OCI-LY1 (cell line): Measurements from ENCODE around the gene NPTX2.

Source experiments
- H2AFZ ChIP-seq: fragments of 200-600 bp; sonication (generic), shearing (Covaris generic); 2 replicates; pipeline ENCODE4 v1.6.0; 2014; ENCODE audit warnings: antibody characterized with exemption, mild to moderate bottlenecking, low read length
- H3F3A ChIP-seq: fragments of 200-600 bp; sonication (generic), shearing (Covaris generic); 2 replicates; pipeline ENCODE4 v1.6.0; 2014; ENCODE audit warnings: mild to moderate bottlenecking, antibody characterized with exemption, low read length, moderate library complexity; ENCODE audit not compliant: insufficient read depth
- H3K27ac ChIP-seq: fragments of 200-600 bp; sonication (generic); 2 replicates; pipeline ENCODE4 v1.5.1; 2014; ENCODE audit warnings: low read length, mixed run types, mild to moderate bottlenecking, low read depth; ENCODE audit not compliant: poor library complexity, severe bottlenecking
- H3K27me3 ChIP-seq: fragments of 200-600 bp; sonication (generic); 2 replicates; pipeline ENCODE4 v1.6.0; 2014; ENCODE audit warnings: antibody characterized with exemption, mild to moderate bottlenecking, low read length, moderate library complexity; ENCODE audit not compliant: insufficient read depth
- H3K36me3 ChIP-seq: fragments of 200-600 bp; sonication (generic); 2 replicates; pipeline ENCODE4 v1.6.1; 2014; ENCODE audit warnings: mild to moderate bottlenecking, antibody characterized with exemption, low read length, moderate library complexity, mixed read lengths; ENCODE audit not compliant: insufficient read depth
- H3K4me1 ChIP-seq: fragments of 200-600 bp; sonication (generic); 2 replicates; pipeline ENCODE4 v1.5.1; 2014; ENCODE audit warnings: mild to moderate bottlenecking, low read length, moderate library complexity; ENCODE audit not compliant: insufficient read depth, severe bottlenecking
- H3K4me2 ChIP-seq: fragments of 200-600 bp; sonication (generic), shearing (Covaris generic); 2 replicates; pipeline ENCODE4 v1.6.1; 2014; ENCODE audit warnings: low read length
- H3K4me3 ChIP-seq: fragments of 200-600 bp; sonication (generic); 2 replicates; pipeline ENCODE4 v1.5.1; 2014; ENCODE audit warnings: low read length, low read depth, mild to moderate bottlenecking, mixed read lengths; ENCODE audit not compliant: poor library complexity, severe bottlenecking
- H3K79me2 ChIP-seq: fragments of 200-600 bp; shearing (Covaris generic); 2 replicates; pipeline ENCODE4 v1.6.1; 2016; ENCODE audit warnings: mixed run types, low read length, mixed read lengths; ENCODE audit not compliant: insufficient read depth
- H3K9ac ChIP-seq: fragments of 200-600 bp; sonication (generic), shearing (Covaris generic); 2 replicates; pipeline ENCODE4 v1.6.1; 2014; ENCODE audit warnings: mild to moderate bottlenecking, low read length, mixed read lengths
- H3K9me2 ChIP-seq: fragments of 200-600 bp; sonication (generic), shearing (Covaris generic); 2 replicates; pipeline ENCODE4 v1.6.1; 2014; ENCODE audit warnings: low read depth, mild to moderate bottlenecking, low read length, mixed read lengths
- H3K9me3 ChIP-seq: fragments of 200-600 bp; shearing (Covaris generic); 2 replicates; pipeline ENCODE4 v1.6.1; 2014; ENCODE audit warnings: low read length, mixed read lengths
- H4K20me1 ChIP-seq: fragments of 200-600 bp; sonication (generic), shearing (Covaris generic); 2 replicates; pipeline ENCODE4 v1.6.0; 2016; ENCODE audit warnings: mild to moderate bottlenecking, low read length; ENCODE audit not compliant: insufficient read depth
- CTCF ChIP-seq: fragments of 200-600 bp; sonication (generic), shearing (Covaris generic); IDR thresholded peaks from 2 replicates; pipeline ENCODE4 v1.5.1; 2017; ENCODE audit warnings: mild to moderate bottlenecking, antibody characterized with exemption, low read length, moderate library complexity, mixed read lengths
- EZH2 ChIP-seq: fragments of 200-600 bp; sonication (generic), shearing (Covaris generic); IDR thresholded peaks from 2 replicates; pipeline ENCODE4 v1.8.0; 2017; ENCODE audit warnings: borderline replicate concordance, mixed run types, mild to moderate bottlenecking, antibody characterized with exemption, low read length, moderate library complexity, mixed read lengths

The NPTX2 gene

GRCh38 chr7:98621573-98622482, 4.7 kb downstream of the NPTX2 start:
- Histone ChIP-seq H3K4me1 (peaks cover 12% of the 10 kb centered on the region), H3K36me3 (no peaks in the 10 kb centered on the region), H3K9ac (no peak overlapping the region), H3K79me2 (no peaks in the 10 kb centered on the region), H3K9me2 (no peaks in the 10 kb centered on the region), H3K27me3 (peaks cover 26% of the 10 kb centered on the region), H2AFZ (no peak overlapping the region), H3K9me3 (no peaks in the 10 kb centered on the region), H3K4me2 (no peak overlapping the region), H4K20me1 (no peaks in the 10 kb centered on the region), H3F3A (no peaks in the 10 kb centered on the region), H3K4me3 (no peak overlapping the region), H3K27ac (no peak overlapping the region)
- TF ChIP-seq EZH2 (no peak), CTCF (no peak)

- Histone ChIP-seq H3K9me2 (no peaks in the 10 kb centered on the region), H4K20me1 (no peaks in the 10 kb centered on the region), H3K79me2 (no peaks in the 10 kb centered on the region), H3K27me3 (peaks cover 30% of the 10 kb centered on the region), H3F3A (no peaks in the 10 kb centered on the region), H3K4me3 (no peak overlapping the region), H3K4me2 (no peak overlapping the region), H2AFZ (no peak overlapping the region), H3K4me1 (peaks cover 12% of the 10 kb centered on the region), H3K27ac (no peak overlapping the region), H3K9ac (no peak overlapping the region), H3K36me3 (no peaks in the 10 kb centered on the region), H3K9me3 (no peaks in the 10 kb centered on the region)
- TF ChIP-seq CTCF (no peak), EZH2 (no peak)
Observed at GRCh38 chr7:98622926-98623325, 5.8 kb downstream of the NPTX2 start.

- H3K27me3 ChIP-seq: peaks cover 32% of the 10 kb centered on the region
- H3F3A ChIP-seq: no peaks in the 10 kb centered on the region
- no peaks in the 10 kb centered on the region for H3K36me3 ChIP-seq
- no peak for TF ChIP-seq CTCF
- TF ChIP-seq EZH2: no peak
- no peak overlapping the region for H3K4me2 ChIP-seq
- no peak overlapping the region for H3K4me3 ChIP-seq
- H3K79me2 ChIP-seq: no peaks in the 10 kb centered on the region
- H3K9me3 ChIP-seq: no peaks in the 10 kb centered on the region
- no peak overlapping the region for H2AFZ ChIP-seq
- H3K9ac ChIP-seq: no peak overlapping the region
- no peak overlapping the region for H3K27ac ChIP-seq
- H3K4me1 ChIP-seq: peaks cover 8% of the 10 kb centered on the region
- no peaks in the 10 kb centered on the region for H3K9me2 ChIP-seq
- H4K20me1 ChIP-seq: no peaks in the 10 kb centered on the region
Observed at GRCh38 chr7:98624846-98625420, 7.8 kb downstream of the NPTX2 start.
